ENCODE measurements around the gene ADCK2. TPM values are rescaled to one million over a fixed set of nuclear protein-coding genes. Genes with fewer than 3 reads are reported as not detected.

The ADCK2 gene
- total RNA-seq = 21.5 and 31.8 TPM in 2 replicates

GRCh38 chr7:140672382-140673062 is at the start of gene ADCK2:
ADCK2 (plus strand) TSS chr7:140672945; CDS start chr7:140673331, 386 bp downstream.

GRCh38 chr7:140640727-140641523 is 31.8 kb upstream of the ADCK2 start, which contains the start of gene DENND2A:
DENND2A (minus strand) TSS chr7:140640813; CDS start chr7:140602397, 38,416 bp downstream.

GRCh38 chr7:140696680-140697446 is 24.1 kb downstream of the ADCK2 start, which contains the start of gene NDUFB2:
NDUFB2 (plus strand) TSS chr7:140696708; CDS start chr7:140696745, 37 bp downstream.

Other genes starting within 250 kb of the ADCK2 start
- 72.9 and 83.4 TPM in 2 replicates for gene MKRN1, start 193.4 kb upstream of the ADCK2 start, total RNA-seq
- gene DENND2A, start 32.1 kb upstream of the ADCK2 start, total RNA-seq = 34.9 and 69.6 TPM in 2 replicates
- 69.1 and 170 TPM in 2 replicates for gene NDUFB2, start 23.8 kb downstream of the ADCK2 start, total RNA-seq